ENCODE results near the gene ADORA2A. TPM values are rescaled to one million over a fixed set of nuclear protein-coding genes. Genes with fewer than 3 reads are reported as not detected.

Gene ADORA2A
- polyA plus RNA-seq, 1 donor (not counting 4 experiments of a cell fraction or from before 2014, with no cell fraction given): 0.20 TPM

DNA sequence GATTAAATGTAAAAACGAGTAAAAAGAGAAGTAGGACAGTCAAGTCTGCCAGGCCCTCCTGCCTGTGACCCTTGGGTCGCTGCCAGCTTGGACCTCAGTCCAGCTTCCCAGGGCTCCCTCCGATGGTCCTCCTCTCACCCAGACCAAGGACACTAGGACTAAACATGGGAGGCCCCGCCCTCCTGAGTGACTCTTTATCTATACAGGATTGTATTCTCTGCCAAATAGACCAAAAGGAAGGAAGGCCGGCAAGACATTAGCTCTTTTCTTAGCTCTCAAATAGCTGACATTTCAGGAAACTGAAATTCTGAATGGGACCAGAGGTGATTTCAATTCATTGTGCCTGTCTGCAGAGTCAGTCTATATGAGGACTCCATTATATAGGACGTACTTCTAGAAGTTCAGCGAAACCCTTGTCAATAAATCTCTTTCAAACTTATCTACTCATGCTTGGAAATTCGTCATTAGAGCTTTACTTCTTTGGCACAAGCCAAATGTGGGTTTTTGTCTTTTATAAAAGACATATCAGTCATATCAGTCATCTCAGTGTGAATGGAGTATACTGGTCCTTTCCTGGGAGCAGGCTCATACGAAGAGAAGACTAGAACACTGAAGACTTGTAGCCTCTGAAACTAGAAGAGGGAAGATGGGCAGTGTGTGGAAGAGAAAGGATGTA is 28.5 kb downstream of the ADORA2A start:
- Histone ChIP-seq H3K27me3 (ENCODE audit: control insufficient read depth, extremely low read depth, insufficient read depth, low read length) (no peaks in the 10 kb centered on the region), H3K27ac (ENCODE audit: control insufficient read depth, insufficient read depth, low read length) (no peak overlapping the region), H3K4me1 (ENCODE audit: control insufficient read depth, extremely low read depth, insufficient read depth, low read length) (no peaks in the 10 kb centered on the region), H3K36me3 (ENCODE audit: control insufficient read depth in 2 of 2, extremely low read depth in 1 of 2, insufficient read depth in 2 of 2, low read length in 2 of 2) (no peaks in the 10 kb centered on the region), H3K4me3 (ENCODE audit: control insufficient read depth in 2 of 3, extremely low read depth in 1 of 3, insufficient read depth in 2 of 3, low read depth in 1 of 3, low read length in 3 of 3) (no peak overlapping the region), H2AFZ (ENCODE audit: control insufficient read depth, low read length) (no peak overlapping the region), H3K9me3 (ENCODE audit: control insufficient read depth, low read depth, low read length) (peaks cover 1% of the 10 kb centered on the region), H3K9ac (ENCODE audit: control insufficient read depth, extremely low read depth, insufficient read depth, low read length) (no peak overlapping the region), H3K79me2 (ENCODE audit: control insufficient read depth, insufficient read depth, low read length) (no peaks in the 10 kb centered on the region), H3K9me1 (ENCODE audit: control insufficient read depth, extremely low read depth, insufficient read depth, low read length) (no peaks in the 10 kb centered on the region), H3K4me2 (ENCODE audit: control insufficient read depth, extremely low read depth, insufficient read depth, low read depth, low read length) (no peak overlapping the region), H4K20me1 (ENCODE audit: control insufficient read depth, extremely low read depth, insufficient read depth, low read length) (no peaks in the 10 kb centered on the region)
- DNase-seq (ENCODE audit: low read depth, low spot score) (no peak), FAIRE-seq (no peak)
- TF ChIP-seq, protein P1, sequence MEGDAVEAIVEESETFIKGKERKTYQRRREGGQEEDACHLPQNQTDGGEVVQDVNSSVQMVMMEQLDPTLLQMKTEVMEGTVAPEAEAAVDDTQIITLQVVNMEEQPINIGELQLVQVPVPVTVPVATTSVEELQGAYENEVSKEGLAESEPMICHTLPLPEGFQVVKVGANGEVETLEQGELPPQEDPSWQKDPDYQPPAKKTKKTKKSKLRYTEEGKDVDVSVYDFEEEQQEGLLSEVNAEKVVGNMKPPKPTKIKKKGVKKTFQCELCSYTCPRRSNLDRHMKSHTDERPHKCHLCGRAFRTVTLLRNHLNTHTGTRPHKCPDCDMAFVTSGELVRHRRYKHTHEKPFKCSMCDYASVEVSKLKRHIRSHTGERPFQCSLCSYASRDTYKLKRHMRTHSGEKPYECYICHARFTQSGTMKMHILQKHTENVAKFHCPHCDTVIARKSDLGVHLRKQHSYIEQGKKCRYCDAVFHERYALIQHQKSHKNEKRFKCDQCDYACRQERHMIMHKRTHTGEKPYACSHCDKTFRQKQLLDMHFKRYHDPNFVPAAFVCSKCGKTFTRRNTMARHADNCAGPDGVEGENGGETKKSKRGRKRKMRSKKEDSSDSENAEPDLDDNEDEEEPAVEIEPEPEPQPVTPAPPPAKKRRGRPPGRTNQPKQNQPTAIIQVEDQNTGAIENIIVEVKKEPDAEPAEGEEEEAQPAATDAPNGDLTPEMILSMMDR (optimal IDR thresholded peaks at IDR 0.05 in 1 of 3, IDR thresholded peaks at IDR 0.05 in 1 of 3, conservative IDR thresholded peaks at IDR 0.05 in 1 of 3; ENCODE audit: extremely low read depth in 1 of 3, insufficient read depth in 2 of 3, low read length in 3 of 3): no peak
- dilution Hi-C loops (cut with MboI; ENCODE audit: extremely low pct_ligation_motif_present, low sequenced_read_pairs): no loop called here

DNA sequence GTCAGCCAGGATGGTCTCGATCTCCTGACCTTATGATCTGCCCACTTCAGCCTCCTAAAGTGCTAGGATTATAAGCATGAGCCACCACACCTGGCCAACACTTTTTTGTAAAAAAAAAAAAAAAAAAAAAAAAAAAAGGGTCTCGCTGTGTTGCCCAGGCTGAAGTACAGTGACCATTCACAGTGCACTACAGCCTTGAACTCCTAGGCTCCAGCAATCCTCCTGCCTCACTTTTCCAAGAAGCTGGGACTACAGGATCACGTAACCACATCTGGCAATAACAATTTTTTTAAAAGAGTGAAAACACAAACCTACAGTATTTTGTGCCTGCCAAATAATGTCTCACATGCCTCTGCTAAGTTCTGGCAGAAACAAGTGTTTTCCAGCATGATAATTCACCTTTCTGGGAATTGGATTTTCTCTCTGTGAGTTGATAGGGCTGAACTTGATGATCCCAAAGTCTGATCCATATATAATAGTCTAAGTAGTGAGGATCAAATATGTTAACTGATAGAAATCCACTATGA is 30.6 kb downstream of the ADORA2A start:
- no peaks in the 10 kb centered on the region for H4K20me1 ChIP-seq (ENCODE audit: control insufficient read depth, extremely low read depth, insufficient read depth, low read length)
- FAIRE-seq (no peak), DNase-seq (ENCODE audit: low read depth, low spot score) (no peak)
- no peak overlapping the region for H3K27ac ChIP-seq (ENCODE audit: control insufficient read depth, insufficient read depth, low read length)
- H3K4me3 ChIP-seq (ENCODE audit: control insufficient read depth in 2 of 3, extremely low read depth in 1 of 3, insufficient read depth in 2 of 3, low read depth in 1 of 3, low read length in 3 of 3): no peak overlapping the region
- H3K4me2 ChIP-seq (ENCODE audit: control insufficient read depth, extremely low read depth, insufficient read depth, low read depth, low read length): no peak overlapping the region
- dilution Hi-C loops (cut with MboI; ENCODE audit: extremely low pct_ligation_motif_present, low sequenced_read_pairs): no loop called here
- no peak overlapping the region for H3K9ac ChIP-seq (ENCODE audit: control insufficient read depth, extremely low read depth, insufficient read depth, low read length)
- H3K36me3 ChIP-seq (ENCODE audit: control insufficient read depth in 2 of 2, extremely low read depth in 1 of 2, insufficient read depth in 2 of 2, low read length in 2 of 2): no peaks in the 10 kb centered on the region
- H3K9me1 ChIP-seq (ENCODE audit: control insufficient read depth, extremely low read depth, insufficient read depth, low read length): no peaks in the 10 kb centered on the region
- H2AFZ ChIP-seq (ENCODE audit: control insufficient read depth, low read length): no peak overlapping the region
- H3K27me3 ChIP-seq (ENCODE audit: control insufficient read depth, extremely low read depth, insufficient read depth, low read length): no peaks in the 10 kb centered on the region
- H3K9me3 ChIP-seq (ENCODE audit: control insufficient read depth, low read depth, low read length): no peaks in the 10 kb centered on the region
- H3K4me1 ChIP-seq (ENCODE audit: control insufficient read depth, extremely low read depth, insufficient read depth, low read length): no peaks in the 10 kb centered on the region
- TF ChIP-seq, protein P1 (optimal IDR thresholded peaks at IDR 0.05 in 1 of 3, IDR thresholded peaks at IDR 0.05 in 1 of 3, conservative IDR thresholded peaks at IDR 0.05 in 1 of 3; ENCODE audit: extremely low read depth in 1 of 3, insufficient read depth in 2 of 3, low read length in 3 of 3): no peak
- TF ChIP-seq EZH2 (IDR thresholded peaks at IDR 0.05; ENCODE audit: low read length): no peak
- no peaks in the 10 kb centered on the region for H3K79me2 ChIP-seq (ENCODE audit: control insufficient read depth, insufficient read depth, low read length)
